CD4-positive, alpha-beta T cell treated with Interleukin-15 for 1 hour (primary cell): ENCODE measurements around the gene APOBEC3A.

Experiments used
- DNase-seq: peaks from one replicate; pipeline ENCODE4 v3.0.0-alpha.2; 2020

Gene APOBEC3A

GRCh38 chr22:38957046-38957770 lies at the start of gene APOBEC3A:
Gene APOBEC3A (plus strand): TSS chr22:38957609. CDS start chr22:38957692, 83 bp downstream.
- peak; percentile 73 for DNase-seq

DNA sequence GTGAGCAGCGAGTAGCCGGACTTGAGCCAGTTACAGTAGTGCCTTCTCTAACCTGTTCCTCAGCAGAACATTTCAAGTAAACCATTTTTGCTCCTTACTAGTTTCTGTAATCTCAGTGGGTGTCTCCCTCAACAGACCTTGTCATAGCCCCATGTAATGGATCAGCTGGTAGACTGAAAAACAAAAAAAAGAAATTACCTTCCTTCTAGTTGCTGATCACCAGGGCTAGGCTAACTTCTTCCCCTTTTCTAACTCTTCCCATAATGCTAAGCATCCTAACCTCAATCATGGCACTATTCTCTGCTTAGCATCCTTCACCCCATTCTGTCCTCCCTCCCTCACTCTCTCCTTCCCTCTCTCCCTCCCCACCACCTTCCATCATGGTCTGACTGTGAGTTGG lies 49.6 kb upstream of the APOBEC3A start:
- no peak for DNase-seq

DNA sequence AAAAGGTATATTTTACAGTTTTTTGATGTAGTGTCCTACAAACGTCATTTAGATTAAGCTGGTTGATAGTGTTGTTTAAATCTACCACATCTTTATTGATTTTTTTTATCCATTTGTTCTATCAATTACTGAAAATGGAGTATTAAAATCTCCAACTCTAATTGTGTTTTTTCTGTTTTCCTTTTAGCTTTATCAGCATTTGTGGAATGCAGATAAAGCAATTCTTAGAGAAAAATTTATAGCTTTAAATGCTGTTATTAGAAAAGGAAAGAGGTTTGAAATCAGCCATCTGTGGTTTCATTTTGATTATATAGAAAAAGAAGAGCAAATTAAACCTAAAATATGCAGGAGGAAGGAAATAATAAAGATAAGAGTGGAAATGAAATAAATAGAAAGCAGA lies 46.0 kb upstream of the APOBEC3A start:
- DNase-seq: no peak

DNA sequence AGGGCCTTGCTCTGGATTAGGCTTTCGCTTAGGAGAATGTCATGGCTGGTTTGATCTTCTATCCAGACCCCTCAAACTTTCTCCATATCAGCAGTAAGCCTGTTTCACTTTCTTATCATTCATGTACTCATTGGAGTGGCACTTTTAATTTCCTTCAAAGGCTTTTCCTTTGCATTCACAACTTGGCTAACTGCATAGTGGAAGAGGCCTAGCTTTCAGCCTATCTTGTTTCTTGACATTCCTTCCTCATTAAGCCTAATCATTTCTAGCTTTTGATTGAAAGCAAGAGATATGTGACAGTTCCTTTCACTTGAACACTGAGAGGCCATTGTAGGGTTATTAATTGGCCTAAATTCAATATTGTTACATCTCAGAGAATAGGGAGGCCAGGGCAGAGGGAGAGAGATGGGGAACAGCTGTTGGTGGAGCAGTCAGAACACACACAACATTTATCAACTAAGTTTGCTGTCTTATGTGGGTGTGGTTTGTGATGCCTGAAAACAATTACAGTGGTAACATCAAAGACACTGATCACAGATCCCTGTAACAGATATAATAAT lies 37.7 kb upstream of the APOBEC3A start:
- DNase-seq: no peak

DNA sequence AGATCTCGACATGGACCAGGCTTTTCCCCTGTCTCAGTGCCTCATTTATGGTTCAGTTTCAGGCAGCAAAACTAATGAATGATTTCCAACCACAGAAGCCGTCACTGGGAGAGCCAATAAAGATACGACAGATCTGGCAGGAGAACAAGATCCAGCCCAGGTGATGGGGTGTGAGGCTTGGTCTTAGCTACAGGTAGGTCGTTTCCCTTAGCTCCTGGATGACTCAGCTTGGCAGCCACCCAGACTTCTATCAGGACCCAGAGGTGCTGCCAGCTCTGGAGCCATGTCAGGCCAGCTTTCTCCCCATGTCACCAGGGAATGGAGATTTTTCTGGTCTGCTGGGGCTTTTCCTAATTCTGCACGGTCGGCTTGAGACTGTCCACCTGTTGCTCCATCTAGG lies 36.3 kb upstream of the APOBEC3A start:
- no peak for DNase-seq

GRCh38 chr22:38921806-38922205 lies 35.6 kb upstream of the APOBEC3A start:
- DNase-seq: no peak

GRCh38 chr22:38923463-38924346 lies 33.7 kb upstream of the APOBEC3A start:
- DNase-seq: no peak

GRCh38 chr22:38924347-38924952 lies 33.0 kb upstream of the APOBEC3A start:
- no peak for DNase-seq

DNA sequence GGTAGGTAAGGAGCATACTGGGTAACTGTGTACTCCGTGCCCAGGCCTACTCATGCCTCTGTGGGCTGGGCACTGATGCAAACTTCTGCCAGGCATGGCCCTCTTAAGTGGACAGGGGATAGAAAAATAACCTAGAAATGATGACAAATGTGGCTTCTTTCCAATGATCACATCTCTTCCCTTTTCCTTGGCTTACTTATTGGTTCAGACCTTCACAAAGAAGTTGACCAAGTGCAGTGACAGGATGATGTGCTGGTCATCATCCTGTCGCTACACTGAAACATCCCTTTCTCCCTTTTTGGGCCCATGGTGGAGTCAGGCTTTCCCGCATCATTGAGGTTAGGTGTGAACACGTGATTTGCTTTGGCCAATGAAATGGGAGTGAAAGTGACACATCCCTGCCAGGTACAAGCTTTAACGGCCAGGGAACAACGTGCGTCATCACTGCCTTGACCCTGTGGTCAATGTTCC lies 31.8 kb upstream of the APOBEC3A start:
- DNase-seq: no peak

- DNase-seq: peak; percentile 64
These were observed 30.2 kb upstream of the APOBEC3A start for GRCh38 chr22:38927033-38927781.

DNA sequence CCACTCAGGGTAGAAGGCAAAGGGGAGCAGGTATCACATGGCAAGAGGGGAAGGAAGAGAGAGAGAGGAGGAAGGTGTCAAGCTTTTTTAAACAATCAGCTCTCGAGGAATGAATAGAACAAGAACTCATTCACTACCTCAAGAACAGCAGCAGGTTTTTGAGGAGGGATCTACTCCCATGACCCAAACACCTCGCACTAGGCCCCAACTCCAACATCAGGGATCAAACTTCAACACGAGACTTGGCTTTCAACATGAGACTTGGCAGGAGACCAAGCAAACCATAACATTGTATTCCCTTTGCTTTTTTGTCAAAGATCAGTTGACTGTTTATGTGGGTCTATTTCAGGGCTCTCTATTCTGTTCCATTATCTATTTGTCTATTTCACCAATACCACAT lies 26.9 kb upstream of the APOBEC3A start:
- DNase-seq: no peak

DNA sequence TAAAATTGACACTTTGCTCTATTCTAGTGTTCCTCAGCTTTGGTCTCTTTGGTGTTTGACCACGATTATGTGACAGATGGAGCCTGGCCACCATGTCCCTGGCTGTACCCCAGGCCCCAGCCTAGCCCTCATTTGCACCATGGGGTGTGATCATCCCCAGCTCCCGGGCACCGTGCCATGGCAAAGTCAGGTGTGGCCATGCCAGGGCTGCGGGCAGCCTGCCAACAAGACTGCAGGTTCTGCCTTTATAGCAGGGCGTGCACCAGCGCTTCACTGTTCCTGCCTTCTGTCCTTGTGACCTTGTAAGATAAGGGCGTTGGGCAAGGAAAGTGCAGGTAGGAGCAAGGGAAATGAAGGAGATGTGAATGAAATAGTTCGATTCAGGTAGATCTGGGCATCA lies 22.4 kb upstream of the APOBEC3A start:
- no peak for DNase-seq

DNA sequence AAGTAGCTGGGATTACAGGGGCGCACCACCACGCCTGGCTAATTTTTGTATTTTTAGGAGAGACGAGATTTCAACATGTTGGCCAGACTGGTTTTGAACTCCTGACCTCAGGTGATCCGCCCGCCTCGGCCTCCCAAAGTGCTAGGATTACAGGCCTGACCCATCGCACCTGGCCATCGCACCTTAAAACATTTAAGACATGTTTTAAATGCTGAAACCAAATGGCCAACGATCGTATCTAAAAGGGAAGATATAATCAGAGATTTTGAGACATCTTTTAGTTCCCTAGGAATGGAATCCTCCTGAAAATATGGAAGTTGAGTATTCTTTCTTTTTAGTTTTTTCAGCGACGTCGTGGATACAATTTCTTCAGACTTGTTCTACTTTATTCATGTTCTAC lies 21.8 kb upstream of the APOBEC3A start:
- DNase-seq: no peak

DNA sequence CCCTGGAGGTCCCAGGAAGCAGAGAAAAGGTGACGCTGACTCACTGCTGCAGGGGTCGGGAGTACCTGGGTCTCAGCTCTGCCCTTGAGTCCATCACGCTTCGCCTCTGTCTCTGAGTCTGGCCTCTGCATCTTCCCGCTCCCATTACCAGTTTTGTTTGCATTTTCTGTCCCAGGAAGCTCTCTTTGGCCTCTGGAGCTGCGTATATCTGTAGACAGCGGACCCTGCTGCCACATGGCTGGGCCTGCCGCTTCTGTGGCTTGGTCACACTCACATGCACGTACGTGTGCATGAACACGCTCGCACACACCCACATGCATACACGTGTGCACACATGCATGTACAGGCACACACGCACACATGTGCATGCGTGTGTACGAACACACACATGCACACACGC lies 20.8 kb upstream of the APOBEC3A start:
- DNase-seq: no peak

- no peak for DNase-seq
These were observed 20.4 kb upstream of the APOBEC3A start for GRCh38 chr22:38937036-38937435.

DNA sequence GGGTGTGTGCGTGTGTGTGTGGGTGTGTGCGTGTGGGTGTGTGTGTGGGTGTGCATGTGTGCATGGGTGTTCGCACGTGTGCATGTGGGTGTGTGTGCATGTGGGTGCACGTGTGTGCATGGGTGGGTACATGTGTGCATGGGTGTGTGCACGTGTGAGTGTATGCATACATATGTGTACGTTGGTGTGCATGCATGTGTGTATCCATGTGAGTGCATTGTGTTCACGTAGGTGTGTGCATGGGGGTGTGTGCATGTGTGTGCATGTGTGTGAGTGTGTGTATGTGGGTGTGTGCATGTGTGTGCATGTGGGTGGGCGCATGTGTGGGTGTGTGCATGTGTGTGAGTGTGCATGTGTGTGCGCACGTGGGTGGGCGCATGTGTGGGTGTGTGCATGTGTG lies 19.9 kb upstream of the APOBEC3A start:
- DNase-seq: no peak

- no peak for DNase-seq
These were observed 19.2 kb upstream of the APOBEC3A start for GRCh38 chr22:38938221-38938620.

- no peak for DNase-seq
These were observed 18.5 kb upstream of the APOBEC3A start for GRCh38 chr22:38938925-38939324.

DNA sequence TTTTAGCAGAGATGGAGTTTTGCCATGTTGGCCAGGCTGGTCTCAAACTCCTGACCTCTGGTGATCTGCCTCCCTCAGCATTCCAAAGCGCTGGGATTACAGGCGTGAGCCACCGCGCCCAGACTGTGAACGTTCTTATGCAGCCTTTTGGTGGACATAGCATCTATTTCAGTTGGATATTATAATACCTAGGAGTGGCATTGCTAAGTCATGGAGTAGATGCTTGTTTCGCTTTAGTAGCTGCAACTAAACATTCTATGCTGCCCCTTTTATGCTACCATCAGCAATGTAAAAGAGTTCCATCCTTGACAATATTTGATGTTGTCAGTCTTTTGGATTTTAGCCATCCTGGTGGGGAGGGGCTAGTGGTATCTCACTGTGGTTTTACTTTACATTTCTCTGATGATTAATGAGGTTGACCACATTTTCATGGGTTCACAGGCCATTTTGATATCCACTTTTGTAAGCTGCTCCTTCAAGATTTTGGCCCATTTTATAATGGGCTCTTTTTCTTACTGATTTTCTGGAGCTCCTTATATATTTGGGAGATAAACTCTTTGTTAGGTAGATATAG lies 16.5 kb upstream of the APOBEC3A start:
- no peak for DNase-seq

DNA sequence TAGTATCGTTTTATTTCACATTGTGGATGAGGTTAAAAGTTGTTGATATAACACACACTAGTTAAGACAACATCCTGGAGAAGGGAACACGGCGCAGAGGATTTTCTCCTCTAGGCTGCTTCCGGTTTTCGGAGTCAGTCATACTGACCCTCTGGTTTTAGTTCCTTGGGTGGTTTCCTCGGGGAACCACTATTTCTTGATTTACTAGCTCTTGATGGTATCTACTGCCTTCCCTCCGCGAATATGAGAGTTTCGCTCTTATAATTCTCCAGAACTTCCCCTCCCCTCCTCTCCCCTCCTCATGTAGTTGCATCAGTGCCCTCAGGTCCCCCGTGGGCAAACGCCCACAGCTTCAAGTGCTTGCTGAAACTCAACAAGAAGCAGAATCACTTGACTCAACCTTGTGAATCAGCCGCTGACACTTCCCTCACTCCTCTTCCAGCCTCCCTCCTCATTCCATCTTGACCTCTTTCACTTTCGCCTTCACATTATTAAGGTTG lies 15.9 kb upstream of the APOBEC3A start:
- DNase-seq: peak; percentile 80

GRCh38 chr22:38942702-38943101 lies 14.7 kb upstream of the APOBEC3A start:
- DNase-seq: no peak

DNA sequence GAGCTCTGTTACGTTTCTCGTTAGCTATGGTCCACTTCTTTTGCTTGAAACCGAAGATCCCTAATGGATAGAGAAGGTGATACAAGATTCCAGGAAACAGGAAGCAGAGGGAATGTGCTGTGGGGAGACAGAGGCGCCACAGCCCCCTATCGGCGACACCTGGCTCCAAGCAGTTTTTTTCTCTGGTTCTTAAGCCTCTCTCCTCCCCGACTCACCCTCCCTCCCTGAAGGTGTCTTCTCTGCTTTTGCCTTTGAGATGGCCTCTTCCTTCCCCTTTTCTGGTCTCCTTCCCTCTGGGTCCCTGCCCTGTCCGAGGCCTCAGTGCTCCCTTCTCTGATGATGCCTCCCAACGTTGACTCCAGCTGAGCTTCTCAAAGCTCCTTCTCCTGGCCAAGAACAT lies 14.2 kb upstream of the APOBEC3A start:
- DNase-seq: no peak
